Measurements from ENCODE around the gene KBTBD12. TPM values are rescaled to one million over a fixed set of nuclear protein-coding genes. Genes with fewer than 3 reads are reported as not detected.

Gene KBTBD12
- total and polyA plus RNA-seq, 10 of the 15 experiments (the other 5 are each of a cell fraction or from before 2014, with no cell fraction given), result 0.01 to 0.11 TPM; not detected in 8

- TF ChIP-seq ZZZ3 (IDR thresholded peaks at IDR 0.05; ENCODE audit: control insufficient read depth, insufficient read length, low read depth), result no peak
Measured at GRCh38 chr3:127991681-127992080, 76.6 kb downstream of the KBTBD12 start (continued).

GRCh38 chr3:127992127-127992526 is 77.1 kb downstream of the KBTBD12 start:
- ChIA-PET SMC1A (ENCODE audit: uncharacterized antibody, unreplicated experiment) (no interaction called here), RAD21 (ENCODE audit: unreplicated experiment) (no interaction called here), CTCF (no interaction called here), POLR2A (no interaction called here)
- TF ChIP-seq GATAD2B (conservative IDR thresholded peaks at IDR 0.05; ENCODE audit: low read depth) (no peak), FOXK2 (IDR thresholded peaks at IDR 0.05) (no peak), HDGF (IDR thresholded peaks at IDR 0.05) (no peak), ZBTB4 (CRISPR knock-in tag; IDR thresholded peaks at IDR 0.05) (no peak), SRF (IDR thresholded peaks at IDR 0.05; ENCODE audit: low read depth in 2 of 2, low read length in 2 of 2) (no peak), EED (IDR thresholded peaks at IDR 0.05; ENCODE audit: low read depth) (no peak), NFYB (IDR thresholded peaks at IDR 0.05; ENCODE audit: insufficient read depth, low read depth, low read length) (no peak), EP300 (IDR thresholded peaks at IDR 0.05; ENCODE audit: borderline replicate concordance in 1 of 2, control insufficient read depth in 1 of 2, low read depth in 2 of 2, low read length in 2 of 2) (no peak), MLLT1 (IDR thresholded peaks at IDR 0.05) (no peak), ATF7 (IDR thresholded peaks at IDR 0.05; ENCODE audit: low read depth) (no peak), ZNF24 (IDR thresholded peaks at IDR 0.05) (no peak), MYB (IDR thresholded peaks at IDR 0.05; ENCODE audit: borderline replicate concordance, low read depth, low read length) (no peak), POLR2AphosphoS2 (IDR thresholded peaks at IDR 0.05; ENCODE audit: low read depth, low read length) (no peak), ZBTB33 (IDR thresholded peaks at IDR 0.05) (no peak)
- Histone ChIP-seq H3K9me3 (replicated peaks; ENCODE audit: control insufficient read depth, insufficient read depth, low read length) (no peaks in the 10 kb centered on the region; the same call in 2 of the 3 replicates), H3K36me3 (ENCODE audit: control insufficient read depth in 2 of 2, insufficient read depth in 2 of 2, low read length in 1 of 2) (no peaks in the 10 kb centered on the region), H3K27ac (ENCODE audit: control insufficient read depth, insufficient read depth) (no peak overlapping the region), H2AFZ (ENCODE audit: control insufficient read depth, low read depth, low read length) (no peak overlapping the region), H4K20me1 (ENCODE audit: control insufficient read depth, insufficient read depth) (no peaks in the 10 kb centered on the region), H3K4me2 (ENCODE audit: control insufficient read depth, insufficient read depth) (no peak overlapping the region), H3K4me3 (no peak overlapping the region), H3K79me2 (ENCODE audit: control insufficient read depth, insufficient read depth, low read length) (no peaks in the 10 kb centered on the region), H3K4me1 (ENCODE audit: control insufficient read depth, insufficient read depth, low read length) (no peaks in the 10 kb centered on the region), H3K9ac (ENCODE audit: control insufficient read depth, insufficient read depth, low read length) (no peak overlapping the region), H3K27me3 (replicated peaks in 1 of 2; ENCODE audit: control insufficient read depth in 2 of 2, insufficient read depth in 2 of 2, low read length in 1 of 2) (no peaks in the 10 kb centered on the region; a peak in 1 of 4 replicates)
- 57% methylated on average over 5 of the region's 5 CpGs for WGBS (ENCODE audit: insufficient coverage, insufficient replicate concordance, low lambda C conversion rate, missing lambda C conversion rate)
- no peak for DNase-seq (ENCODE audit: low read depth, low spot score)
- BruUV-seq (replicated peaks), result no TSS peak
- in situ Hi-C loops (cut with MboI), result no loop called here
- ATAC-seq, result no peak
- intact Hi-C loops (cut with micrococcal nuclease; ENCODE audit: unreplicated experiment), result no loop called here
- FAIRE-seq, result no peak

Measured in GM12878 (cell line).